Measurements from ENCODE around the gene OR51B2. TPM values are rescaled to one million over a fixed set of nuclear protein-coding genes. Genes with fewer than 3 reads are reported as not detected.

Gene OR51B2
- total and polyA plus RNA-seq, 4 donors = 0.17 to 0.37 TPM; not detected in 2

GRCh38 chr11:5307256-5308019 lies 16.7 kb downstream of the OR51B2 start:
- no peak for TF ChIP-seq ATF3 (IDR thresholded peaks at IDR 0.05)
- no peak for TF ChIP-seq REST (IDR thresholded peaks at IDR 0.05)
- no peak for TF ChIP-seq EGR1 (IDR thresholded peaks at IDR 0.05; ENCODE audit: low read depth in 2 of 2)
- no peak for TF ChIP-seq HNF4A (conservative IDR thresholded peaks at IDR 0.05)
- TF ChIP-seq FOXA1 (IDR thresholded peaks at IDR 0.05) = no peak
- TF ChIP-seq YY1 (IDR thresholded peaks at IDR 0.05) = no peak
- TF ChIP-seq HNF4G (IDR thresholded peaks at IDR 0.05) = no peak
- 69% methylated on average over 2 of the region's 2 CpGs for WGBS
- Histone ChIP-seq H3K27ac (ENCODE audit: low read depth in 1 of 2, low read length in 2 of 2) (no peak overlapping the region), H3K4me3 (ENCODE audit: low read depth in 1 of 3, low read length in 3 of 3) (no peak overlapping the region), H3K4me1 (ENCODE audit: control insufficient read depth in 4 of 4, insufficient read depth in 4 of 4, low read length in 3 of 4) (no peaks in the 10 kb centered on the region), H3K9ac (ENCODE audit: low read depth in 1 of 2, low read length in 2 of 2) (no peak overlapping the region), H3K27me3 (ENCODE audit: control insufficient read depth in 4 of 4, insufficient read depth in 4 of 4, low read length in 3 of 4) (no peaks in the 10 kb centered on the region), H3K9me3 (ENCODE audit: control insufficient read depth in 4 of 4, low read length in 3 of 4) (no peaks in the 10 kb centered on the region), H3K36me3 (ENCODE audit: control insufficient read depth in 4 of 4, insufficient read depth in 3 of 4, low read depth in 1 of 4, low read length in 3 of 4) (no peaks in the 10 kb centered on the region)
- DNase-seq (ENCODE audit: low spot score) = no peak

- WGBS = 94% methylated on average over 1 of the region's 1 CpG
- Histone ChIP-seq H3K36me3 (ENCODE audit: control insufficient read depth in 4 of 4, insufficient read depth in 3 of 4, low read depth in 1 of 4, low read length in 3 of 4) (no peaks in the 10 kb centered on the region), H3K4me1 (ENCODE audit: control insufficient read depth in 4 of 4, insufficient read depth in 4 of 4, low read length in 3 of 4) (no peaks in the 10 kb centered on the region), H3K9me3 (ENCODE audit: control insufficient read depth in 4 of 4, low read length in 3 of 4) (no peaks in the 10 kb centered on the region), H3K4me3 (ENCODE audit: low read depth in 1 of 3, low read length in 3 of 3) (no peak overlapping the region), H3K9ac (ENCODE audit: low read depth in 1 of 2, low read length in 2 of 2) (no peak overlapping the region), H3K27me3 (ENCODE audit: control insufficient read depth in 4 of 4, insufficient read depth in 4 of 4, low read length in 3 of 4) (no peaks in the 10 kb centered on the region), H3K27ac (ENCODE audit: low read depth in 1 of 2, low read length in 2 of 2) (no peak overlapping the region)
- no peak for DNase-seq (ENCODE audit: low spot score)
- TF ChIP-seq NR2F2 (IDR thresholded peaks at IDR 0.05) = no peak
- no peak for TF ChIP-seq EGR1 (IDR thresholded peaks at IDR 0.05; ENCODE audit: low read depth in 2 of 2)
These were observed 20.1 kb downstream of the OR51B2 start for GRCh38 chr11:5304046-5304445.

- Histone ChIP-seq H3K9ac (ENCODE audit: low read depth in 1 of 2, low read length in 2 of 2) (no peak overlapping the region), H3K4me3 (ENCODE audit: low read depth in 1 of 3, low read length in 3 of 3) (no peak overlapping the region), H3K27me3 (ENCODE audit: control insufficient read depth in 4 of 4, insufficient read depth in 4 of 4, low read length in 3 of 4) (no peaks in the 10 kb centered on the region), H3K9me3 (ENCODE audit: control insufficient read depth in 4 of 4, low read length in 3 of 4) (no peaks in the 10 kb centered on the region), H3K4me1 (ENCODE audit: control insufficient read depth in 4 of 4, insufficient read depth in 4 of 4, low read length in 3 of 4) (no peaks in the 10 kb centered on the region), H3K36me3 (ENCODE audit: control insufficient read depth in 4 of 4, insufficient read depth in 3 of 4, low read depth in 1 of 4, low read length in 3 of 4) (no peaks in the 10 kb centered on the region), H3K27ac (ENCODE audit: low read depth in 1 of 2, low read length in 2 of 2) (no peak overlapping the region)
- 75% methylated on average over 5 of the region's 5 CpGs for WGBS
- DNase-seq (ENCODE audit: low spot score) = no peak
- no peak for TF ChIP-seq NR2F2 (IDR thresholded peaks at IDR 0.05)
- no peak for TF ChIP-seq RXRA (IDR thresholded peaks at IDR 0.05)
- TF ChIP-seq YY1 (IDR thresholded peaks at IDR 0.05) = no peak
- TF ChIP-seq TAF1 (conservative IDR thresholded peaks at IDR 0.05) = no peak
- no peak for TF ChIP-seq MAX (IDR thresholded peaks at IDR 0.05)
- TF ChIP-seq EGR1 (IDR thresholded peaks at IDR 0.05; ENCODE audit: low read depth in 2 of 2) = no peak
- TF ChIP-seq SP1 (IDR thresholded peaks at IDR 0.05) = no peak
- no peak for TF ChIP-seq ATF3 (IDR thresholded peaks at IDR 0.05)
- no peak for TF ChIP-seq GABPA (IDR thresholded peaks at IDR 0.05 in 1 of 2, conservative IDR thresholded peaks at IDR 0.05 in 1 of 2)
- TF ChIP-seq REST (IDR thresholded peaks at IDR 0.05) = no peak
- no peak for TF ChIP-seq FOXA1 (IDR thresholded peaks at IDR 0.05)
- TF ChIP-seq ZBTB33 (IDR thresholded peaks at IDR 0.05) = no peak
- no peak for TF ChIP-seq JUND (IDR thresholded peaks at IDR 0.05)
These were observed 20.5 kb downstream of the OR51B2 start for GRCh38 chr11:5303626-5304025.
